Skin of body (tissue), 2 donors: ENCODE results near the gene MTR. TPM values are rescaled to one million over a fixed set of nuclear protein-coding genes. Genes with fewer than 3 reads are reported as not detected.

ENCODE experiments used
- DNase-seq: peaks from one replicate; lab custom pipeline; 2025; lab: John Stamatoyannopoulos, UW
- total RNA-seq: library from RNA; depleted of rRNA; stranded (reverse); fragments of >200 nt; gene quantifications from one replicate; pipeline ENCODE4 v1.2.3, GENCODE V29; 2014

MTR gene
- total RNA-seq, 1 donor from 2014 or later, result 27.9 TPM

DNA sequence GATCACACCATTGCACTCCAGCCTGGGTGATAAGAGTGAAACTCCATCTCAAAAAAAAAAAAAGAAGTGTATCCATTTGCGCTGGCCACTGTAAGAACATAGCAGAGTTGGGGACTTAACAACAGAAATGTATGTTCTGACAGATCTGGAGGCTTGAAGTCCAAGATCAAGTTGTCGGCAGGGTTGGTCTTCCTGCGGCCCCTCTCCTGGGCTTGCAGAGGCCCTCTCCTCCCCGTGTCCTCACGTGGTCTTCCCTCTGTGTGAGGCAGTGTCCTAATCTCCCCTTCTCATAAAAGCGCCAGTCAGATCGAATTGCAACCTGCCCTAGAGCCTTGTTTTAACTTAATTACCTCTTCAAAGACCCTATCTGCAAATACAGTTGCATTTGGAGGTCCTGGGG, 156.6 kb downstream of the MTR start:
- no peak for DNase-seq

GRCh38 chr1:236952246-236953003, 157.3 kb downstream of the MTR start:
- no peak for DNase-seq

- no peak for DNase-seq
Measured at GRCh38 chr1:236953151-236953700, 158.1 kb downstream of the MTR start.

Other genes with a start within 250 kb of the MTR start
- gene HEATR1, start 190.8 kb upstream of the MTR start, total RNA-seq, result 30.8 TPM
- gene ACTN2, start 108.8 kb upstream of the MTR start, total RNA-seq, result 111 TPM
- not detected for gene MT1HL1, start 209.1 kb downstream of the MTR start, total RNA-seq
- gene RYR2, start 246.9 kb downstream of the MTR start, total RNA-seq, result 1.1 TPM